SU-DHL-6 (cell line): ENCODE results near the gene PATZ1.

Experiments used
- H2AFZ ChIP-seq: fragments of 200-600 bp; sonication (generic); 2 replicates; pipeline ENCODE4 v1.6.1; 2014; ENCODE audit warnings: low read depth, mild to moderate bottlenecking, moderate library complexity, mixed read lengths, antibody characterized with exemption, low read length; ENCODE audit not compliant: severe bottlenecking
- H3F3A ChIP-seq: fragments of 200-600 bp; shearing (Covaris generic); 2 replicates; pipeline ENCODE4 v1.6.0; 2016; ENCODE audit warnings: antibody characterized with exemption, mild to moderate bottlenecking; ENCODE audit not compliant: insufficient read depth
- H3K27ac ChIP-seq: fragments of 200-600 bp; sonication (generic); 2 replicates; pipeline ENCODE4 v1.5.1; 2016; ENCODE audit warnings: low read depth, mild to moderate bottlenecking, low read length, moderate library complexity, mixed read lengths
- H3K27me3 ChIP-seq: fragments of 200-600 bp; sonication (generic), shearing (Covaris generic); 2 replicates; pipeline ENCODE4 v1.6.0; 2014; ENCODE audit warnings: mild to moderate bottlenecking, low read length
- H3K36me3 ChIP-seq: fragments of 200-600 bp; sonication (generic); 2 replicates; pipeline ENCODE4 v1.6.1; 2014; ENCODE audit warnings: mild to moderate bottlenecking, low read length, mixed read lengths
- H3K4me2 ChIP-seq: fragments of 300-600, 200-600 bp; shearing (Covaris generic), sonication (generic); 2 replicates; pipeline ENCODE4 v1.6.0; 2014; ENCODE audit warnings: low read length, low read depth, mild to moderate bottlenecking; ENCODE audit not compliant: poor library complexity, severe bottlenecking
- H3K4me3 ChIP-seq: fragments of 200-600 bp; sonication (generic); 2 replicates; pipeline ENCODE4 v1.5.1; 2014; ENCODE audit warnings: antibody characterized with exemption, low read length, mild to moderate bottlenecking, mixed read lengths; ENCODE audit not compliant: insufficient read depth, poor library complexity, severe bottlenecking
- H3K79me2 ChIP-seq: fragments of 200-600 bp; sonication (generic); 2 replicates; pipeline ENCODE4 v1.6.1; 2014; ENCODE audit warnings: mild to moderate bottlenecking, low read length, moderate library complexity; ENCODE audit not compliant: insufficient read depth
- H3K9ac ChIP-seq: fragments of 200-600 bp; sonication (generic); 2 replicates; pipeline ENCODE4 v1.7.0; 2014; ENCODE audit warnings: mild to moderate bottlenecking, low read length
- H3K9me2 ChIP-seq: fragments of 200-600 bp; sonication (generic); replicated peaks from 2 replicates; pipeline ENCODE4 v1.6.1; 2014; ENCODE audit warnings: low read length; ENCODE audit not compliant: insufficient read depth
- H3K9me3 ChIP-seq: fragments of 200-600 bp; sonication (generic); 2 replicates; pipeline ENCODE4 v1.6.1; 2014; ENCODE audit warnings: low read length, mixed read lengths; ENCODE audit not compliant: insufficient read depth
- H4K20me1 ChIP-seq: fragments of 200-600 bp; sonication (generic); 2 replicates; pipeline ENCODE4 v1.6.1; 2014; ENCODE audit warnings: low read depth, mild to moderate bottlenecking, antibody characterized with exemption, low read length, moderate library complexity, mixed read lengths
- EZH2phosphoT487 ChIP-seq: fragments of 200-600 bp; sonication (generic), shearing (Covaris generic); conservative IDR thresholded peaks from 2 replicates; pipeline ENCODE4 v1.6.1; 2018; ENCODE audit warnings: mild to moderate bottlenecking, antibody characterized with exemption, low read length, moderate library complexity, mixed read lengths
- TF ChIP-seq, protein P1 (sequence below): fragments of 200-600 bp; sonication (generic); IDR thresholded peaks from one replicate; pipeline ENCODE4 v1.5.1; 2017; ENCODE audit warnings: antibody characterized with exemption, mild to moderate bottlenecking, low read length, moderate library complexity; ENCODE audit not compliant: insufficient read depth, poor library complexity, severe bottlenecking

PATZ1 gene

GRCh38 chr22:31343235-31344191, 2.6 kb downstream of the PATZ1 start:
- TF ChIP-seq, protein P1, sequence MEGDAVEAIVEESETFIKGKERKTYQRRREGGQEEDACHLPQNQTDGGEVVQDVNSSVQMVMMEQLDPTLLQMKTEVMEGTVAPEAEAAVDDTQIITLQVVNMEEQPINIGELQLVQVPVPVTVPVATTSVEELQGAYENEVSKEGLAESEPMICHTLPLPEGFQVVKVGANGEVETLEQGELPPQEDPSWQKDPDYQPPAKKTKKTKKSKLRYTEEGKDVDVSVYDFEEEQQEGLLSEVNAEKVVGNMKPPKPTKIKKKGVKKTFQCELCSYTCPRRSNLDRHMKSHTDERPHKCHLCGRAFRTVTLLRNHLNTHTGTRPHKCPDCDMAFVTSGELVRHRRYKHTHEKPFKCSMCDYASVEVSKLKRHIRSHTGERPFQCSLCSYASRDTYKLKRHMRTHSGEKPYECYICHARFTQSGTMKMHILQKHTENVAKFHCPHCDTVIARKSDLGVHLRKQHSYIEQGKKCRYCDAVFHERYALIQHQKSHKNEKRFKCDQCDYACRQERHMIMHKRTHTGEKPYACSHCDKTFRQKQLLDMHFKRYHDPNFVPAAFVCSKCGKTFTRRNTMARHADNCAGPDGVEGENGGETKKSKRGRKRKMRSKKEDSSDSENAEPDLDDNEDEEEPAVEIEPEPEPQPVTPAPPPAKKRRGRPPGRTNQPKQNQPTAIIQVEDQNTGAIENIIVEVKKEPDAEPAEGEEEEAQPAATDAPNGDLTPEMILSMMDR, result no peak
- no peak for TF ChIP-seq EZH2phosphoT487
- H3K9ac ChIP-seq, result peak overlapping the region; percentile 94
- peaks cover 54% of the 10 kb centered on the region for H3K79me2 ChIP-seq
- H3K4me2 ChIP-seq, result peak overlapping the region; percentile 66
- H4K20me1 ChIP-seq, result no peaks in the 10 kb centered on the region
- no peaks in the 10 kb centered on the region for H3K36me3 ChIP-seq
- peak overlapping the region; percentile 85 for H3K27ac ChIP-seq
- H3K9me2 ChIP-seq, result no peaks in the 10 kb centered on the region
- no peak overlapping the region for H2AFZ ChIP-seq
- no peaks in the 10 kb centered on the region for H3K27me3 ChIP-seq
- peak overlapping the region; percentile 59 for H3K4me3 ChIP-seq
- H3F3A ChIP-seq, result peaks cover 23% of the 10 kb centered on the region
- H3K9me3 ChIP-seq, result no peaks in the 10 kb centered on the region

DNA sequence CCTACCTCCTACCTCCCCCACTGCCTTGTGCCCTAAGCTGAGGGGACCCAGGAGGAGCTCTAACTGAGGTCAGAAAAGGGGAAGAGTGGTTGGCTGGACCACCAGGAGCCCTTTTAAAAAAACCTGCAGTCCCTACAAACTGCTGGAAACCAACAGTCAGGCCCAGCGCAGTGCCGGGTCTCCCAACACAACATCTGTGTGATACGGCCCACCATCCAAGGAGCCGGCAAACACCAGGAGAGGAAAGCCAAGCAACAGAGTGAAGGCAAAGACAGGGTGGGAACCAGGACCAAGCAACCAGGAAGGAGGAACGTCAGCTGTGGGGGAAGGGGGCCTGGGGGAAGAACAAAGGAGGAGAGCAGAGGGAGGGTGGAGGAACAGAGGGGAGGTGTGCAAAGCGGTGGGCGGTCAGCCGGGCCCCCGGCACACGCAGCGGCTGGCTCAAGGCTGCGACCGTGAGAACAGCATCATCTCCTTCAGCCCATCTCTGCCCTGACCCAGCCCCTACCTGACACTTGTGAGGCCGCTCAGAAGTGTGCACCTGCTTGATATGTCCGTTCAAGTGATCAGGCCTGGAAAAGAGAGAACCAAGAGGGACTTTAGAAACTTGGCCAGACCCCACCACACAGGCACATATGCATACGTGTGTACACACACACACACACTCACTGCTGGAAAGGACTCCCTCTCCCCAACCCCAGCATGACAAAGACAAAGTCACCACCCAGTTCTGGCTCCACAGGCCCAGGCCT, 3.6 kb downstream of the PATZ1 start:
- no peak for TF ChIP-seq EZH2phosphoT487
- TF ChIP-seq, protein P1, result no peak
- H3K36me3 ChIP-seq, result no peaks in the 10 kb centered on the region
- H3K79me2 ChIP-seq, result peaks cover 54% of the 10 kb centered on the region
- H3F3A ChIP-seq, result peaks cover 19% of the 10 kb centered on the region
- peak overlapping the region; percentile 85 for H3K27ac ChIP-seq
- peak overlapping the region; percentile 66 for H3K4me2 ChIP-seq
- peak overlapping the region; percentile 59 for H3K4me3 ChIP-seq
- H3K9ac ChIP-seq, result peak overlapping the region; percentile 94
- H3K27me3 ChIP-seq, result no peaks in the 10 kb centered on the region
- H2AFZ ChIP-seq, result no peak overlapping the region
- no peaks in the 10 kb centered on the region for H4K20me1 ChIP-seq
- no peaks in the 10 kb centered on the region for H3K9me2 ChIP-seq
- H3K9me3 ChIP-seq, result no peaks in the 10 kb centered on the region

DNA sequence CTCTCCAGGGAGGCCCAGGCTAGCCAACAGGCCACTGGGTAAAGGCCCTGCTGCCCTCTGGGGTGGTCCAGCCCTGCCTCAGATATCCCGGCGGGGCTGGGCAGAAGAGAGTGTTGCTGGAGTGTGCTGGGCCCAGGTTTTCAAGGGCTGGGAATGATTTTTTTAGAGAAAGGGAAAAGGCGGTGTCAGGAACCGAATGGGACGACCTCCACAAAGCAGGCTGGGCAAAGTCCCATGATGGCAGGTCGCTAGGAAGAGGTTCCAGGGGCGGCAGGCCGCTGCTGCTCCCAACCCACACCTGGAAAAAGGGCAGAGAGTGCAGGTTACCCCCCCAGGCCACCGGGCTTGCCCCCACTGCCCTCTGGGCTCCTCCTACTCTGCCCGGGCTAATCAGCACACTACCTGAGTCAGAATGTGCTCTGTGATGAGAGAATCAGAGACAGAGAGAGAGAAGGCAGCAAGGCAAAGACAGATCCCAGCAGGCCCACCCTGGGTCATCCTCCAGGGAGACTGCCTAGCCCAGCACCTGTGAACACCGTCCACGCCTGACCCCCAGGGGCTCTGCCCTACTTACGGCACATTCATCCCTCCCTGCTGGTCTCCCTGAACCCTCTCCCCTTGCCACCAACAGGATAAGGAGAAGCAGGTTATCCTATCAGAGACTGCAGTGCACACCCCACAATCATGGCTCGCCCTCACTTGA, 4.6 kb downstream of the PATZ1 start:
- Histone ChIP-seq H3K4me2 (no peak overlapping the region), H3K9me3 (no peaks in the 10 kb centered on the region), H3K27ac (no peak overlapping the region), H3K36me3 (no peaks in the 10 kb centered on the region), H2AFZ (no peak overlapping the region), H3K27me3 (no peaks in the 10 kb centered on the region), H3K4me3 (no peak overlapping the region), H4K20me1 (no peaks in the 10 kb centered on the region), H3K9me2 (no peaks in the 10 kb centered on the region), H3K9ac (no peak overlapping the region), H3F3A (0 out of 2 replicates have a peak, but pooled peaks cover 10% of the 10 kb centered on the region), H3K79me2 (peaks cover 54% of the 10 kb centered on the region)
- no peak for TF ChIP-seq EZH2phosphoT487
